ENCODE results near the gene CRYL1.

Gene CRYL1

DNA sequence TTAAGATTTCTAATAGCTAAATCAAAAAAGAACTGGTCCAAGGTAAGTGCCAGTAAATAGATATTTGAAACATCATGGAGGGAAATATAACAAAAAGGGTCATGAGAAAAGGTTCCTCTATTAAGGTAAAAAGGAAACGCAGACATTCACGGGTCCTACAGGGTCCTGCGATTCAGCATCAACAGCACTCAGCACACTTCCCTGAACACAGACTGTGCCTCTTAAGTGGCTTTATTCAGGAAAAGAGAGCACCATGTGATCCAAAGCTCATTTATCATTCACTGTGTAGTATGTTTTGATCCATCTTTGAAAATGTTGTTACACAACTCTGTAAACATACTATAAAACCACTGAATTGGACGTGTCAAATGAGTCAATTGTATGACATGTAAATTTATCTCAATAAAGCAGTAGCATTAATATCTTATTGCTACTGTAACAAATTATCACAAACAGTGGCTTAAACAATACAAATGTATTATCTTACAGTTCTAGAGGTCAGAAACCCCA lies 33.7 kb downstream of the CRYL1 start:
- DNase-seq: no peak

- peak; percentile 24 for DNase-seq
Measured at GRCh38 chr13:20489185-20489820, 36.4 kb downstream of the CRYL1 start.

- DNase-seq: no peak
Measured at GRCh38 chr13:20487927-20488326, 37.7 kb downstream of the CRYL1 start.

GRCh38 chr13:20482787-20483186 lies 42.9 kb downstream of the CRYL1 start:
- DNase-seq: no peak

GRCh38 chr13:20482275-20482761 lies 43.3 kb downstream of the CRYL1 start:
- DNase-seq: no peak

DNA sequence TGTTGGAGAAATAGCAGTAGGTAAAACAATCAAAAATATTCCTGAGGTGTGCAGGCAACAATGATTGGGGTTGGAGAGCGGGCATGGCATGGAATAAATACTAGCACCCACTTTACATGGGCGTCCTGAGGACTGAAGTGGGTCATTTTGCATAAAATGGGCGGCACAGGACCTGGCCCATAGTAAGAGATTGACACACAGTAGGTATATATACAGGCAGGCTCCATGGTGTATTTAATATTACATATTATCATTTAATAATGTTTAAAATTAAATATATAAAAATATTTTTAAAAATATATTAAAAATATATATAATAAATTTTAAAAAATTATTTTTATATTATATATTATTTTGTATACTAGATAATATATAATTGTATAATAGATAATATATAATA lies 48.3 kb downstream of the CRYL1 start:
- DNase-seq: no peak

GRCh38 chr13:20475927-20476691 lies 49.5 kb downstream of the CRYL1 start:
- no peak for DNase-seq

DNA sequence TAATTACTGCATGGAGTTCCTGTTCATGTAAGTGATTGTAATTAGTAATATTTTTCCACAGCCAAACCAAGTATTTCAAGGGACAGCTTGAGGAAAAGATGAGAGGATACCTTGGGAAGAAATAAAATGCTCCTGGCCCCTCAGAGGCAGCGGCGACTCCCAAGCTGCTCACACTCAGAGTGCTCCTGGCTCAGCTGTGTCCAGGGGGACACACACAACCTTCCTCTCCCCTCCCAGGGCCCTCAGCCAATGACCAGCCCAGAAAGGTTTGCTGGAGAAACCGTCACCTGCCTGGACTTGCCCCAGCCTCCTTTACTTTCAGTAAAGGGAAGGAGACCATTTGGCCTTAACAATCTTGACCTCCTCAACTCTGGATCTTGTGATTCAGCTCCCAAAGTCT lies 51.1 kb downstream of the CRYL1 start:
- no peak for DNase-seq

- DNase-seq: no peak
Measured at GRCh38 chr13:20473888-20474287, 51.8 kb downstream of the CRYL1 start.

DNA sequence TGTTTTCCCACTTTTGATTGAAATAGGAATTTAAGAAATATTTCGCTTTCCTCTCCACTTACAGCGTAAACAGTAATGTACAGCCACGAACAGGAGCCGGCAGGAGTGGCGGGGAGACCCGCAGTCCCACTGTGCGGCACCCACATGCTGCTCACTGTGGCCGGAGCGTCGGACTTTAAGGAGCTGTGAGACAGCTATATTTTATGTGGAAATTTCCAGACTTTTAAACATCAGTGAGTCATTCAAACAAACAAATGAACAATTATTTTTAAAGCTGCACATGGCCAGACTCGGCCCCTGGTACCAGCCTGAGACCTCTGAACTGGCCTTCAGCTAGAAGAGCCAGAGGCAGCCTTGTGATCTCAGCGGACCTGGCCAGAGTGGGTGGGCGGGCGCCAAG lies 52.5 kb downstream of the CRYL1 start:
- DNase-seq: no peak

- no peak for DNase-seq
Measured at GRCh38 chr13:20472531-20472930, 53.1 kb downstream of the CRYL1 start.

GRCh38 chr13:20470136-20470535 lies 55.5 kb downstream of the CRYL1 start:
- no peak for DNase-seq

DNA sequence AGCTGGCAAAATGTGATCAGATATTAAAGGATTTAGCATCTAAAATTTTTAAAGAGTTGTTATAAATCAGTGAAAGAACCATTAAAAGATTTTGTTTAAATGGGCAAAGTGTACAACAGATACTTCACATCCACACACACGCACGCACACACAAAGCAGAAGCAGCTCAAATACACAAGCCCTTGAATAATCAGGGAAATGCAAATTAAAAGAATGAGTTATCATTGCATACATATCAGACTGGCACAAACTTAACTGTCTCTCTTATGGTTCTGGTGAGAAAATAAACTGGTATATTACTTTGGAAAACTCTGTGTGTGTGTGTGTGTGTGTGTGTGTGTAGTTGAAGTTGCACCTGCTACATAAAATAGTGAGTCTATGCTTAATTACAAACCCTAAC lies 59.3 kb downstream of the CRYL1 start:
- no peak for DNase-seq

DNA sequence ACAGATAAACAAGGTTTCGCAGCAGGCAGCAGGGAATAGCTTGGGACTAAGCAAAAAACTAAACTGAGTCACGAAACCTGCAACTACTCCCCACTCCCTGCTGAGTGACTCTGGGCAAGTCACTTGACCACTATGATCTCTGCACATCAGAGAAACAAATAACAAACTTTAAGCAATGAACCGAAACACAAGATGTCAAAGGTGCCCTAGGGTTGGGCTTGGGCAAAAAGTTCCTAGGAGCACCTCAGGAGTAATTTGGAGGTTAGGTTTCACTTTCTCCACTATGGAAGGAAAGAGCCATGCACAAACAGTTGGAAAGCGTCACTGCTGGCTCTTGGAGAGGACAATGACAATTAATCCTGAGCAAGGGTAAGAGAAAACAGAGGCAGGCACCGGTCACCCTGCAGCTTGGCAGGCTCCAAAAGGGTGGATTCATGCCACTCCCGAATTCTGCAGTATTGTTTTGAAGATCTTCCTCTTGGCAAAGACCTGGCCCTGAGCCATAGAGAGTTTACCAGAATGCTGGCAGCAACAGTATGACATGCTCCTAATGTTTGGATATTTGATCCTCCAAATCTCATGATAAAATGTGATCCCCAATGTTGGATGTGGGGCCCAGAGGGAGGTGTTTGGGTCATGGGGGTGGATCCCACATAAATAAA lies 60.3 kb downstream of the CRYL1 start:
- no peak for DNase-seq

DNA sequence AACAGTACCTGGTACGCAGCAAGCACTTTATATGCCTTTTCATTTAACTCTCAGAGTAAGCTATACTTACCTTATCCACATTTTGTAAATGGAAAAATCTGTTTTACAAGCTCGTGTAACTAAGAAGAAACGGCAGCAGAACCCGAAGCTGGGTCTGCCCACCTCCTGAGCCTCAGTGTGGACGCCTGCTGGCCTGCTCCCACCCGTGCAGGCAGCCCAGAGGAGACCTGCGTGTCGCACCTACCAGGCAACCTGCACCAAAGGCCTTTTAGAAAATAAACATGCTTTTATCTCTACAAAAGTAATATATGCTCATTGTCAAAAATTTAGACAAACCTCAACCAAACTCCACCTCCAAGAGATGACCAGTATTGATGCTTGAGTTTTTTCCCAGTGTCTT lies 62.7 kb downstream of the CRYL1 start:
- no peak for DNase-seq

DNA sequence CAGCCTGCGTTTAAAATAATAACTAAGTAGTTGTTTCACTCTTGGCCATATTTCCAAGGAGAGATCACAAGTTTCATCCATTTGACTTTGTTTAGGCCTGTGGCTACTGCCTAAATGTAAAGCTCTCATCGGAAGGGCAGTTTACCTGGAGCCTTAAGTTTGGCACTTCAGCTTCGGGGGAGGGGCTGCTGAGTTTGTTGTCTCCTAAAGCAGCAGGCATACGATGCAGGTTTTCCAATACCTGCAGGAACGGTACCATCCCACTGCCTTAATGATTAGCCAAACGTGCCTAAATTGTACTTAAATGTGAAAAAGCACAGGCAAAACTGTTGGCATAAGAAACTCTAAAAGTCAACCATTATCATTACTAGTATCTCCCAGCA lies 63.1 kb downstream of the CRYL1 start:
- no peak for DNase-seq

DNA sequence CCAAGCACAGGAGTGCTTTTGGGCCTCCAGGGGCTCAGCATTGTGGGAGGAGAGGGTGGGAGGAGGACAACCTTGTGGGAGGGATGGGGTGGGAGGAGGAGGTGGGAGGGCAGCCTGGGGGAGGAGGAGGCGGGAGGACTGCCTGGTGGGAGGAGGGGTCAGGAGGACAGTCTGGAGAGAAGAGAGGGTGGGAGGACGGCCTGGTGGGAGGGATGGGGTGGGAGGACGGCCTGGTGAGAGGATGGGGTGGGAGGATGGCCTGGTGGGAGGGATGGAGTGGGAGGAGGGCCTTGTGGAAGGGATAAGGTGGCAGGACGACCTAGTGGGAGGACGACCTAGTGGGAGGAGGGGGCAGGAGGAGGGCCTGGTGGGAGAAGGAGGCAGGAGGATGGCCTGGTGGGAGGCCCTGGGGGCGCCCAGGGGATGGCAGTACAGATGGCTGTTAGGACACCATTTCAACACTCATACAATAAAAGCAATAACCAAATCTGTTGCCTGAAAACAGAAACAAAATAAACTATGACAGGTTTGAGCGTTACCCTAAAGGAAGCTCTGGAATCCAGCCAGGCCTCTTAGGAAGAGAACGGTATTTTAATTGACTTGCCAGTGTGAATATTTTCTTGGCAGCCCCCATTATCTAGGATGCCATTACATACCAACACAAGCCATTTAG lies 63.7 kb downstream of the CRYL1 start:
- peak; percentile 9 for DNase-seq

DNA sequence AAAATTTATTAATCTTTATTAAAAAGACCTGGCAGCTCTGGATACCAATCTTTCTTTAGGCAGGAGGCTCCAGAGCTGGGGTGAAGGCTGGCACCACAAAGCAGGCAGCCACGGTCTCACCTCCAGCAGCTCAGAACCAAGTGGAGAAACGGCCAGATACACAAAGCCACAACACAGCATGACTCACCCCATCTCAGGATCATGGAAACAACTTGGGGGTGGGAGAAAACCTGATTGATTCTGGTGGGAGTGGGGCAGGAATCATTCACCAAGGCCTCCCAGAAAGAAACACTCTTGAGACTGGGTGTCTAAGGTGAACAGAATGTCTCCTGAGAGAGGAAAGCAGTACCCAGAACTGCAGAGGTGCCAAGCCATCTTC lies 64.2 kb downstream of the CRYL1 start:
- no peak for DNase-seq

DNA sequence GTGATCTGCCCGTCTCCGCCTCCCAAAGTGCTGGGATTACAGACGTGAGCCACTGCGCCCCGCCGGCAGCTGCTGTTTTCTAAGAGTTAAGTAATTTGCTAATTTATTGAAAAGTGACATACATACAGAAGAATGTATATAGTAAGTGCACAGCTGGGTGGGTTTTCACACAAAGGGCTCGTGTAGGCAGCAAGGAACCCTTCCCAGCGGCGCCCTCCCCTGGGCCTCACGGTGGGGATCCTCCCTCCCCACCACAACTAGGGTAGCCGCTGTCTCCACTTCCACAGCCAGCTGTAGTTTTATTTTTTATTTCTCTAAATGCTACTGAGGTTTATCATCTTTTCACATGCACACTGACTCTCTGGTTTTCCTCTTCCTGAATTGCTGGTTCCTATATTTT lies 64.9 kb downstream of the CRYL1 start:
- DNase-seq: no peak

- no peak for DNase-seq
Measured at GRCh38 chr13:20457670-20458069, 68.0 kb downstream of the CRYL1 start.

DNA sequence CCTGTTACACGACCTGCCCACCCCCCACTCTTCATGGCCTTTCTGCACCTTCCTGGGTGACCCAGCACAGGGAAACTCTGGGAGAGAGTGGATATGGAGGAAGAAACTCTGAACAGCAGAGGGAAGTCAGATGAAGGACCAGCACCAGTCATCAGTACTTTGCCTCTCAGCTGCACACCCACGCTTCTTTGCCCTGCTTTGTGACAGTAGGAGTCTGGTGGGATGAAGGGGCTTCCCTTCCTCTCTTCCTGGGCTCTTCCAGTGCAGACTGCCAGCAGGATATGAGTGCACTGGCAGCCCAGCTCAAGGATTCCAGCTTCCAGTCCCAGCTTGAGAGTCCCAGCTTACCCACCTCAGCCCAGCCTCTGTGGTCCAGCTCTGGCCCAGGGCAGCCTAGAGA lies 68.9 kb downstream of the CRYL1 start:
- no peak for DNase-seq

DNA sequence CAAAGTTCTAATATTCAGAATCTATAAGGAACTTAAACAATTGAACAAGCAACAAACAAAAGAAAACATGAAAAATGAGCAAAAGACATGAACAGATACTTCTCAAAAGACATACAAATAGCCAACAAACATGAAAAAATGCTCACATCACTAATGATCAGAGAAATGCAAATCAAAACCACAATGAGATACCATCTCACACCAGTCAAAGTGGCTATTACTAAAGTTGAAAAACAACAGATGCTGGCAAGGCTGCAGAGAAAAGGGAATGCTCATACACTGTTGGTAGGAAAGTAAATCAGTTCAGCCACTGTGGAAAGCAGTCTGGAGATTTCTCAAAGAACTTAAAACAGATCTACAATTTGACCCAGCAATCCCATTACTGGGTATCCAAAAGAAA lies 74.3 kb downstream of the CRYL1 start:
- DNase-seq: no peak

- DNase-seq: no peak
Measured at GRCh38 chr13:20448470-20448869, 77.2 kb downstream of the CRYL1 start.
